LNCAP (cell line): ENCODE data around the gene KATNB1.

Experiments used
- TF ChIP-seq, protein P1 (sequence below): fragments of 450-650 bp; IDR thresholded peaks from 2 replicates; pipeline ENCODE4 v1.5.1; 2017; ENCODE audit warnings: mild to moderate bottlenecking

KATNB1 gene

DNA sequence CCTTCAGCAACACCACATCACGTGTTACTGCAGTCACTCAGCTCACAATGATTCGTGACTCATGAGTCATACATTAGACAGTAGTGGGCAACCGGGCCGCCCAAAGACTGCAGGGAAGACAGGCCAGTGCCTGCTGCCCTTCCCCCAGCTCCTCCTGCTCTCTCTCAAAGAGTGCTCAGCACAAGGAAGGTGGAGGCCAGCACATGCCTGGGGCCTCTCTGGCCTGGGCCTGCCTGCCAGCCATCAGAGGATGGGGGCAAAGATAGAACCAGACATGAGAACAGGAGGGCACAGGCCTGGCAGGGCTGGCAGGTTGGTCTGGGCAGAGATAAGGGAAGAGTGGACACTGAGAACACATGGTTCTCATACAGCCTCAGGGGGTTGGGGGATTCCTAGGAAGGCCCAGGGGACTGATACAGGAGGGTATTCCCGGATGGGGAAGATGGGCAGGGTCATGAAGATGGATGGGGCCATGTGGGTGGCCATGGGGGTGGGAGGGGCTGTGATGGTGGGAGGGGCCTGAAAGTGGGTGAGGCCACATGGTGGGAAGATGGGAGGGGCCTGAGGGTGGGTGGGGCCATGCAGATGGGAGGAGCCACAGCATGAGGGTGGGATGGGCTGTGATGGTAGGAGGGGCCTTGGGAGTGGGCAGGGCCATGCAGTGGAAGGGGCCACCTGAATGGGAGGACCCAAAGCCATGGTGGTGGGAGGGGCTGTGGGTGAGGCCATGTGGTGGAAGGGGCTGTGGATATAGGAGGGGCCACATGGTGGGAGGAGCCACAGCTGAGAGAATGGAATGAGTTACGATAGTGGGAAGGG is 29.0 kb downstream of the KATNB1 start:
- TF ChIP-seq, protein P1, sequence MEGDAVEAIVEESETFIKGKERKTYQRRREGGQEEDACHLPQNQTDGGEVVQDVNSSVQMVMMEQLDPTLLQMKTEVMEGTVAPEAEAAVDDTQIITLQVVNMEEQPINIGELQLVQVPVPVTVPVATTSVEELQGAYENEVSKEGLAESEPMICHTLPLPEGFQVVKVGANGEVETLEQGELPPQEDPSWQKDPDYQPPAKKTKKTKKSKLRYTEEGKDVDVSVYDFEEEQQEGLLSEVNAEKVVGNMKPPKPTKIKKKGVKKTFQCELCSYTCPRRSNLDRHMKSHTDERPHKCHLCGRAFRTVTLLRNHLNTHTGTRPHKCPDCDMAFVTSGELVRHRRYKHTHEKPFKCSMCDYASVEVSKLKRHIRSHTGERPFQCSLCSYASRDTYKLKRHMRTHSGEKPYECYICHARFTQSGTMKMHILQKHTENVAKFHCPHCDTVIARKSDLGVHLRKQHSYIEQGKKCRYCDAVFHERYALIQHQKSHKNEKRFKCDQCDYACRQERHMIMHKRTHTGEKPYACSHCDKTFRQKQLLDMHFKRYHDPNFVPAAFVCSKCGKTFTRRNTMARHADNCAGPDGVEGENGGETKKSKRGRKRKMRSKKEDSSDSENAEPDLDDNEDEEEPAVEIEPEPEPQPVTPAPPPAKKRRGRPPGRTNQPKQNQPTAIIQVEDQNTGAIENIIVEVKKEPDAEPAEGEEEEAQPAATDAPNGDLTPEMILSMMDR, result no peak

DNA sequence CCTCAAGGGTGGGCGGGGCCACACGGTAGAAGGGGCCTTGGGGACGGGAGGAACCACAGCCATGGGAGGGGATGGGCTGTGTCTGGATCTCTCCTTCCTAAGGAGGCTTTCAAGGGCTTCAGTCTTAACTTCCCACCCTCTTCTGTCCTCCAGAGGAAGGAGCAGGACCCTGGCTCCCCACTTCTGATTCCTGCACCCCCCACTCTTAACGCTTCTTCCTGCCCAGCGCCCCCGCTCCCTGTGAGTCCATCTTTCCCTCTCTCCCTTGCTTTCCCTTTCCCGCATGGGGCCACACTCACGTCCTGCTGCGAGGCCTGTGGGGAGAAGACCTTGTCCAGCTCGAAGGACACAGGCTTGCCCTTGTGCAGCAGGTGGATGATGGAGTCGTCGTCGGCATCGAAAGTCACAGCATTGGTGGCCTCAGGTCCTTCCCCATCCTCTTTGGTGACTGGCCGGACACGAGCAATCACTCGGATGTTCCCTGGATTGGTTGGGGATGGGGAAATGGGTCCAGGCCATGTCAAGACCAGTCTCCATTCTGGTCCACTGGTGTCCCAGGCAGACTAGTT is 29.7 kb downstream of the KATNB1 start:
- TF ChIP-seq, protein P1, result no peak

DNA sequence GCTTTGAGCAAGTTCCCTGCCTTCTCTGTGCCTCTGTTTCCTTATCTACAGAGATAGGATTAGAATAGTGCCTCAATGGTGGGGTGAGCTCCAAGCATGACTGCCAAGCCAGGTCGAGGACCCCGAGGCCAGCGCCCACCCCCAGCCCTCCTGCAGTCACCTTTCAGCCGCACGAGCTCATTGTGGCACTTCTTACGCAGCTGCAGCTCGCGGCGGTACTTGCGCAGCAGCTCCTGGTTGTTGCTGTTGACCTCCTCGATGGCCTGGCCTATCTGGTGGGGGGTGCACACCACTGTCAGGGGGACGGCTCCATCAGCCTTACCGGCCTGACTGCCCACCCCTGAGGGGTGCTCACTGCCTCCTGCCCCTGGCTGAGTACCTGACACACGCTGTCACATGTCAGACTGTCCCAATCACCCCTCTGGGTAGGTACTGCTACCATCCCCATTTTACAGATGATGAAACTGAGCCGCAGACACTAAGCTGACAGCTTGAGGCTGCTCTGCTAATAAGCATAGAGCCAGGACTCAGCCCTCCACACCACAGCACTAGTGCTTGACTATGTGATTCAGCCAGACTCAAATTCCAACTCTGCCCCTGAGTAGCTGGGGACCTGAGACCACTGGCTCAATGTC is 31.3 kb downstream of the KATNB1 start:
- TF ChIP-seq, protein P1, result no peak

DNA sequence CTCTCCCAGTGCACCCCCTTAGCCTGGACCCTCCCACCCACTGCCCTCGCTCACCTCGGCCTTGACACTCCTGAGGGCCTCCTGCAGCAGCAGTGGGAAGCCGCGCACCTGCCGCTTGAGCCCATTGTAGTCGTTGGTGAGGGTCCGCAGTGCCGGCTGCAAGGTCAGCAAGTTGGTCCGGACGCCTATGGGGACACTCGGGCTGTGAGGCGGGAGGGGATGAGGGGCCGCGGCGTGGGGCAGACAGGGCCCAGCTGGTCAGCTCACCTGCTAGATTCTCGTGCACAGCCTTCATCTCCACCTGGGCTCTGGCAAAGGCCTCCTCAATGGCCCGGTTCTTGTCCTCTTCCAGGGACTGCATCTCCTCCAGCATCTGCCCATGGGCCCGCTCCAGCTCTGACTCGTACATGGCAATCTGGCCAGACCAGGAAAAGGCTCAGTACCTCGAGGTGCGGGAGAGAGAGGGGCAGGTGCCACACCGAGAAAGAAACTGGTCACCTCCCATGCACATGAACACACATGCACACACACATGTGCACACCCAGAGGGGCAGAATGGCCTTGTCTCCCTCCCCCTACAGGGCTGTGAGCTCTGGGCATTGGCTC is 34.1 kb downstream of the KATNB1 start:
- TF ChIP-seq, protein P1, result no peak

DNA sequence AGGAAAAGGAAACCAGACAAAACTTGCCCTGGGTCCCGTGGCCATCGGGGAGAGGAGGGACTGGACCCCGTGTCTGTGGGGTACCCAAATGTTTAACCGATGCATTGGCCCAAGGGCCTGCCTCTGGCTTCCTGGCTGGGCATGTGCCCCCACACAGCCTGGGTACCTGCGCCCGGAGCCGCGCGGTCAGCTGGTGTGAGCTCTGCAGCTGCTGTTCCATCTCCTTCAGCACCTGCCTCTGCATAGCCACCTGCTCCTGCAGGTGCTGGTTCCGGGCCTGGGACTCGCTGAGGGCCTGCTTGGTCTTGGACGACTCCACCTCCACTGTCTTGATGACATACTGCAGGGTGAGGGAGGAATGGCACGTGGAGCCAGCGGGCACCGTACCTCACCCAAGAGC is 34.8 kb downstream of the KATNB1 start:
- TF ChIP-seq, protein P1, result no peak

DNA sequence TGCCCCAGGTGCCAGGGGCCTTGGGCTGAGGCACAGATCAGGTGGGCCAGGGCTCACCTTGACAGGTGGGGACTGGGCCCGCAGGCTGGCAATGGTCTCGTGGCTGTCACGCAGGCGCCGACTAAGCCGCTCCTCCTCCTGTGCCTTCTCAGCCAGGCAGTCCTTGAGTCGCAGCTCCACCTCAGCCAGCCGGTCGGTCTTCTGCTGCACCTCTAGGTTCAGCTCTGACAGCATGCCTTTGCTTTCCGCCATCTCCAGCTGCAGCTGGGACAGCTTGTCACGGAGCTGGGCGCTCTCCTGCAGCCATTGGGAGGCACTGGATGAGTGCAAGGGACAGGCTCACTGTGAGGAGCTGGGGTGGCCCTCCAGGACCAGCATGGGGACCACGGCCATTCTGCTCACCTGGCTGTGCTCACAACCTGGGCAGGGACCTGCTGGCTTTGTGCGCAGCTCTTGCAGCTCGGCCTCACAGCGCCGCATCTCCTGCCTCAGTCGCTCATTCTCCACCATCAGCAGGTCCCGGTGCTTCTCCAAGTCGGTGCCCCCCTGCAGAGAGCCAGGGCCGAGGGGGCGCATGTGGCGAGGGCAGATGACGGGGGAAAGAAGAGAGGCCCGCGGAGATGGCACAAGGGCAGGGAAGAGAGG is 35.7 kb downstream of the KATNB1 start:
- TF ChIP-seq, protein P1, result no peak

DNA sequence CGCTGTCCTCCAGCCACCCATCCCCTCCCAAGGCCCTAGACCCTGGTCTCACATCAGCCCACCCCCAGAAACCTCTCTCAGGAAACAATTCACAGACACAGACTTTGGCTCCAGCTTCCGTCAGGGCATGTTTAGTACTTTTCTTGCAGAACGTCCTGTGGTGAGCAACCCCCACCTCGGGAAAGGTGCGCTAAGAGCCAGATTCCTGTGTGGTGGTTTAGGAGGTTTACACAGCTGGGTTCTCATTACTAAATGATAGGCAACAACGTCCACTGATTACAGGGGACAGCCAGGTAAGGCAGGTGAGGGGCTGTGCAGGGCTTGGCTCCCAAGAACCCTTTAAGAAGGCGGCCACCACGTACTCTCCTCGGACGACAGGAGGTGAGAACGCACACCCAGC is 37.4 kb downstream of the KATNB1 start:
- TF ChIP-seq, protein P1, result no peak
